H9 (cell line): ENCODE data around the gene LMTK2. TPM values are rescaled to one million over a fixed set of nuclear protein-coding genes. Genes with fewer than 3 reads are reported as not detected.

Experiments used
- DNase-seq: peaks from one replicate; pipeline ENCODE4 v3.0.0-alpha.2; 2017
- H2AFZ ChIP-seq: one replicate; pipeline ENCODE4 v1.6.1; 2013; ENCODE audit warnings: mild to moderate bottlenecking, low read length, control low read depth, moderate library complexity
- H2AK5ac ChIP-seq: 2 replicates; pipeline ENCODE4 v1.6.1; 2013; ENCODE audit warnings: low read length, control low read depth, mixed read lengths; ENCODE audit not compliant: insufficient read length
- H2BK120ac ChIP-seq: one replicate; pipeline ENCODE4 v1.6.1; 2013; ENCODE audit warnings: low read depth, mild to moderate bottlenecking, low read length, control low read depth, inconsistent platforms; ENCODE audit not compliant: poor library complexity, severe bottlenecking
- H2BK12ac ChIP-seq: 2 replicates; pipeline ENCODE4 v1.6.1; 2013; ENCODE audit warnings: low read length, control low read depth, mixed read lengths, low read depth; ENCODE audit not compliant: insufficient read length
- H2BK15ac ChIP-seq: 2 replicates; pipeline ENCODE4 v1.6.1; 2013; ENCODE audit warnings: low read depth, low read length, control low read depth
- H2BK20ac ChIP-seq: one replicate; pipeline ENCODE4 v1.6.1; 2013; ENCODE audit warnings: low read depth, mild to moderate bottlenecking, low read length, control low read depth, inconsistent platforms; ENCODE audit not compliant: poor library complexity, severe bottlenecking
- H2BK5ac ChIP-seq: 2 replicates; pipeline ENCODE4 v1.6.1; 2013; ENCODE audit warnings: low read length, control low read depth, mixed read lengths; ENCODE audit not compliant: insufficient read length
- H3K14ac ChIP-seq: 2 replicates; pipeline ENCODE4 v1.6.1; 2013; ENCODE audit warnings: low read length, control low read depth; ENCODE audit not compliant: insufficient read depth
- H3K18ac ChIP-seq: 2 replicates; pipeline ENCODE4 v1.6.1; 2013; ENCODE audit warnings: low read depth, mild to moderate bottlenecking, mixed read lengths, low read length, control low read depth; ENCODE audit not compliant: insufficient read length
- H3K23ac ChIP-seq: 2 replicates; pipeline ENCODE4 v1.6.1; 2013; ENCODE audit warnings: low read length, control low read depth, mixed read lengths, low read depth; ENCODE audit not compliant: insufficient read length
- H3K23me2 ChIP-seq: 2 replicates; pipeline ENCODE4 v1.6.1; 2013; ENCODE audit warnings: low read depth, mild to moderate bottlenecking, mixed read lengths, low read length, control low read depth; ENCODE audit not compliant: insufficient read length, poor library complexity, severe bottlenecking
- H3K27ac ChIP-seq: 2 replicates; pipeline ENCODE4 v1.5.1; 2013; ENCODE audit warnings: low read length, control low read depth, mixed read lengths, low read depth; ENCODE audit not compliant: insufficient read length
- H3K27me3 ChIP-seq: 2 replicates; pipeline ENCODE4 v1.6.1; 2013; ENCODE audit warnings: low read length, control low read depth, inconsistent platforms; ENCODE audit not compliant: insufficient read depth
- H3K4ac ChIP-seq: 2 replicates; pipeline ENCODE4 v1.6.1; 2013; ENCODE audit warnings: low read depth, mild to moderate bottlenecking, control low read depth, inconsistent platforms, low read length, moderate library complexity
- H3K4me1 ChIP-seq: 2 replicates; pipeline ENCODE4 v1.6.1; 2013; ENCODE audit warnings: low read length, control low read depth, inconsistent platforms; ENCODE audit not compliant: insufficient read depth
- H3K4me2 ChIP-seq: 2 replicates; pipeline ENCODE4 v1.6.1; 2013; ENCODE audit warnings: low read length, control low read depth, mixed read lengths; ENCODE audit not compliant: insufficient read length, insufficient read depth
- H3K56ac ChIP-seq: 2 replicates; pipeline ENCODE4 v1.6.1; 2013; ENCODE audit warnings: low read depth, mild to moderate bottlenecking, mixed read lengths, low read length, control low read depth; ENCODE audit not compliant: insufficient read length
- H3K79me1 ChIP-seq: 2 replicates; pipeline ENCODE4 v1.6.1; 2013; ENCODE audit warnings: low read depth, mild to moderate bottlenecking, moderate library complexity, low read length, control low read depth, inconsistent platforms; ENCODE audit not compliant: insufficient read depth, poor library complexity, severe bottlenecking
- H3K79me2 ChIP-seq: 2 replicates; pipeline ENCODE4 v1.6.1; 2013; ENCODE audit warnings: low read length, control low read depth, inconsistent platforms; ENCODE audit not compliant: insufficient read depth
- H3K9ac ChIP-seq: 2 replicates; pipeline ENCODE4 v1.6.1; 2013; ENCODE audit warnings: low read length, control low read depth, mixed read lengths; ENCODE audit not compliant: insufficient read length; ENCODE audit errors: extremely low read depth
- H3K9me3 ChIP-seq: one replicate; pipeline ENCODE4 v1.6.1; 2013; ENCODE audit warnings: low read depth, low read length, inconsistent platforms; ENCODE audit not compliant: control insufficient read depth
- H3T11ph ChIP-seq: one replicate; pipeline ENCODE4 v1.6.1; 2013; ENCODE audit warnings: mild to moderate bottlenecking, low read length, control low read depth, inconsistent platforms
- H4K20me1 ChIP-seq: one replicate; pipeline ENCODE4 v1.6.1; 2013; ENCODE audit not compliant: control insufficient read depth, insufficient read length, insufficient read depth
- H4K5ac ChIP-seq: 2 replicates; pipeline ENCODE4 v1.6.1; 2013; ENCODE audit warnings: low read depth, mild to moderate bottlenecking, mixed read lengths, low read length, control low read depth; ENCODE audit not compliant: insufficient read length
- H4K8ac ChIP-seq: replicated peaks from 2 replicates; pipeline ENCODE4 v1.6.1; 2013; ENCODE audit warnings: low read length, control low read depth, mixed read lengths, low read depth; ENCODE audit not compliant: insufficient read length
- H4K91ac ChIP-seq: 2 replicates; pipeline ENCODE4 v1.6.1; 2013; ENCODE audit warnings: low read depth, mild to moderate bottlenecking, moderate library complexity, mixed read lengths, low read length, control low read depth; ENCODE audit not compliant: insufficient read length
- H3K27ac Mint-ChIP-seq, 3 experiments: 2 replicates in 2 of 3; 3 replicates in 1 of 3; pipeline ENCODE4 v1.8.0; 2020 to 2021; ENCODE audit warnings: mixed read lengths in 3 of 3, mild to moderate bottlenecking in 1 of 3, moderate library complexity in 1 of 3
- H3K27me3 Mint-ChIP-seq: 2 replicates; pipeline ENCODE4 v1.8.0; 2021; ENCODE audit warnings: low read depth, mild to moderate bottlenecking, moderate library complexity, mixed read lengths
- H3K36me3 Mint-ChIP-seq, 3 experiments: 2 replicates in 2 of 3; 3 replicates in 1 of 3; pipeline ENCODE4 v1.8.0; 2020 to 2021; ENCODE audit warnings: low read depth in 3 of 3, mixed read lengths in 3 of 3; ENCODE audit not compliant: insufficient read depth in 1 of 3
- H3K4me1 Mint-ChIP-seq, 2 experiments: 2 replicates each; pipeline ENCODE4 v1.8.0; 2020; ENCODE audit warnings: mixed read lengths in 2 of 2
- H3K4me3 Mint-ChIP-seq, 2 experiments: 2 replicates in 1 of 2; 3 replicates in 1 of 2; pipeline ENCODE4 v1.8.0; 2020 to 2021; ENCODE audit warnings: mild to moderate bottlenecking in 2 of 2, mixed read lengths in 2 of 2, moderate library complexity in 1 of 2
- H3K9me3 Mint-ChIP-seq, 2 experiments: 2 replicates in 1 of 2; 3 replicates in 1 of 2; pipeline ENCODE4 v1.8.0; 2020; ENCODE audit warnings: mild to moderate bottlenecking in 2 of 2, mixed read lengths in 2 of 2, moderate library complexity in 1 of 2
- CTCF ChIP-seq: fragments of 200-600 bp; sonication (generic); conservative IDR thresholded peaks from 3 replicates; pipeline ENCODE4 v1.8.0; 2021; ENCODE audit warnings: antibody characterized with exemption, mild to moderate bottlenecking
- WGBS: extraction: QIAGEN DNeasy Blood & Tissue Kit; methylation state at CpG from one replicate; pipeline ENCODE4 v1.1.7; 2013; ENCODE audit warnings: missing lambda C conversion rate, low lambda C conversion rate, mixed read lengths; ENCODE audit not compliant: insufficient read length; ENCODE audit errors: extremely low coverage; 5-methylcytosine and 5-hydroxymethylcytosine counted together
- total RNA-seq: library from RNA; stranded (reverse); gene quantifications from 2 replicates; pipeline ENCODE4 v1.2.1, GENCODE V29; 2021

LMTK2 gene
- total RNA-seq, 1 experiment from 2014 or later, result 24.9 TPM

GRCh38 chr7:98116656-98117461, 10.2 kb downstream of the LMTK2 start:
- no peaks in the 10 kb centered on the region for H3K9me3 ChIP-seq
- H3K23me2 ChIP-seq, result no peaks in the 10 kb centered on the region
- peaks cover 15% of the 10 kb centered on the region for H3K79me1 ChIP-seq
- H3K27ac ChIP-seq, result no peak overlapping the region
- no peak overlapping the region for H2BK12ac ChIP-seq
- H3T11ph ChIP-seq, result no peak overlapping the region
- Mint-ChIP-seq H3K9me3 (no peaks in the 10 kb centered on the region), H3K4me3 (no peak overlapping the region), H3K36me3 (peaks cover 0 to 9% (median 2%) of the 10 kb centered on the region in 3 experiments; a peak in 3 of 7 replicates), H3K27ac (peak overlapping the region in 2 of 3 experiments; percentile 3 to 49; a peak in 3 of 7 replicates), H3K4me1 (peaks cover 9 to 19% of the 10 kb centered on the region in 2 experiments), H3K27me3 (no peaks in the 10 kb centered on the region)
- H3K23ac ChIP-seq, result no peak overlapping the region
- H4K5ac ChIP-seq, result no peak overlapping the region
- H2AFZ ChIP-seq, result no peak overlapping the region
- no peak overlapping the region for H4K8ac ChIP-seq
- WGBS, result no CpG with 5 or more reads among the region's 7 CpGs
- no peak overlapping the region for H3K9ac ChIP-seq
- no peak overlapping the region for H2AK5ac ChIP-seq
- no peak overlapping the region for H2BK15ac ChIP-seq
- no peak overlapping the region for H4K91ac ChIP-seq
- no peak overlapping the region for H2BK20ac ChIP-seq
- no peaks in the 10 kb centered on the region for H3K27me3 ChIP-seq
- H4K20me1 ChIP-seq, result no peaks in the 10 kb centered on the region
- no peak overlapping the region for H2BK120ac ChIP-seq
- no peak overlapping the region for H3K4me2 ChIP-seq
- no peak for DNase-seq
- peaks cover 20% of the 10 kb centered on the region; the same call in 1 of the 2 replicates for H3K79me2 ChIP-seq
- H3K14ac ChIP-seq, result no peak overlapping the region
- H2BK5ac ChIP-seq, result no peak overlapping the region
- H3K4me1 ChIP-seq, result no peaks in the 10 kb centered on the region
- H3K18ac ChIP-seq, result no peak overlapping the region
- no peak overlapping the region for H3K56ac ChIP-seq
- TF ChIP-seq CTCF, result no peak
- no peak overlapping the region for H3K4ac ChIP-seq
